H9 (cell line): ENCODE data around the gene PXYLP1. TPM values are rescaled to one million over a fixed set of nuclear protein-coding genes. Genes with fewer than 3 reads are reported as not detected.

Experiments
- DNase-seq: peaks from one replicate; pipeline ENCODE4 v3.0.0-alpha.2; 2017
- H2AFZ ChIP-seq: one replicate; pipeline ENCODE4 v1.6.1; 2013; ENCODE audit warnings: mild to moderate bottlenecking, low read length, control low read depth, moderate library complexity
- H2AK5ac ChIP-seq: 2 replicates; pipeline ENCODE4 v1.6.1; 2013; ENCODE audit warnings: low read length, control low read depth, mixed read lengths; ENCODE audit not compliant: insufficient read length
- H2BK120ac ChIP-seq: one replicate; pipeline ENCODE4 v1.6.1; 2013; ENCODE audit warnings: low read depth, mild to moderate bottlenecking, low read length, control low read depth, inconsistent platforms; ENCODE audit not compliant: poor library complexity, severe bottlenecking
- H2BK12ac ChIP-seq: 2 replicates; pipeline ENCODE4 v1.6.1; 2013; ENCODE audit warnings: low read length, control low read depth, mixed read lengths, low read depth; ENCODE audit not compliant: insufficient read length
- H2BK15ac ChIP-seq: 2 replicates; pipeline ENCODE4 v1.6.1; 2013; ENCODE audit warnings: low read depth, low read length, control low read depth
- H2BK20ac ChIP-seq: one replicate; pipeline ENCODE4 v1.6.1; 2013; ENCODE audit warnings: low read depth, mild to moderate bottlenecking, low read length, control low read depth, inconsistent platforms; ENCODE audit not compliant: poor library complexity, severe bottlenecking
- H2BK5ac ChIP-seq: 2 replicates; pipeline ENCODE4 v1.6.1; 2013; ENCODE audit warnings: low read length, control low read depth, mixed read lengths; ENCODE audit not compliant: insufficient read length
- H3K14ac ChIP-seq: 2 replicates; pipeline ENCODE4 v1.6.1; 2013; ENCODE audit warnings: low read length, control low read depth; ENCODE audit not compliant: insufficient read depth
- H3K18ac ChIP-seq: 2 replicates; pipeline ENCODE4 v1.6.1; 2013; ENCODE audit warnings: low read depth, mild to moderate bottlenecking, mixed read lengths, low read length, control low read depth; ENCODE audit not compliant: insufficient read length
- H3K23ac ChIP-seq: 2 replicates; pipeline ENCODE4 v1.6.1; 2013; ENCODE audit warnings: low read length, control low read depth, mixed read lengths, low read depth; ENCODE audit not compliant: insufficient read length
- H3K23me2 ChIP-seq: 2 replicates; pipeline ENCODE4 v1.6.1; 2013; ENCODE audit warnings: low read depth, mild to moderate bottlenecking, mixed read lengths, low read length, control low read depth; ENCODE audit not compliant: insufficient read length, poor library complexity, severe bottlenecking
- H3K27ac ChIP-seq: 2 replicates; pipeline ENCODE4 v1.5.1; 2013; ENCODE audit warnings: low read length, control low read depth, mixed read lengths, low read depth; ENCODE audit not compliant: insufficient read length
- H3K27me3 ChIP-seq: 2 replicates; pipeline ENCODE4 v1.6.1; 2013; ENCODE audit warnings: low read length, control low read depth, inconsistent platforms; ENCODE audit not compliant: insufficient read depth
- H3K4ac ChIP-seq: 2 replicates; pipeline ENCODE4 v1.6.1; 2013; ENCODE audit warnings: low read depth, mild to moderate bottlenecking, control low read depth, inconsistent platforms, low read length, moderate library complexity
- H3K4me1 ChIP-seq: 2 replicates; pipeline ENCODE4 v1.6.1; 2013; ENCODE audit warnings: low read length, control low read depth, inconsistent platforms; ENCODE audit not compliant: insufficient read depth
- H3K4me2 ChIP-seq: 2 replicates; pipeline ENCODE4 v1.6.1; 2013; ENCODE audit warnings: low read length, control low read depth, mixed read lengths; ENCODE audit not compliant: insufficient read length, insufficient read depth
- H3K56ac ChIP-seq: 2 replicates; pipeline ENCODE4 v1.6.1; 2013; ENCODE audit warnings: low read depth, mild to moderate bottlenecking, mixed read lengths, low read length, control low read depth; ENCODE audit not compliant: insufficient read length
- H3K79me1 ChIP-seq: 2 replicates; pipeline ENCODE4 v1.6.1; 2013; ENCODE audit warnings: low read depth, mild to moderate bottlenecking, moderate library complexity, low read length, control low read depth, inconsistent platforms; ENCODE audit not compliant: insufficient read depth, poor library complexity, severe bottlenecking
- H3K79me2 ChIP-seq: 2 replicates; pipeline ENCODE4 v1.6.1; 2013; ENCODE audit warnings: low read length, control low read depth, inconsistent platforms; ENCODE audit not compliant: insufficient read depth
- H3K9ac ChIP-seq: 2 replicates; pipeline ENCODE4 v1.6.1; 2013; ENCODE audit warnings: low read length, control low read depth, mixed read lengths; ENCODE audit not compliant: insufficient read length; ENCODE audit errors: extremely low read depth
- H3K9me3 ChIP-seq: one replicate; pipeline ENCODE4 v1.6.1; 2013; ENCODE audit warnings: low read depth, low read length, inconsistent platforms; ENCODE audit not compliant: control insufficient read depth
- H3T11ph ChIP-seq: one replicate; pipeline ENCODE4 v1.6.1; 2013; ENCODE audit warnings: mild to moderate bottlenecking, low read length, control low read depth, inconsistent platforms
- H4K20me1 ChIP-seq: one replicate; pipeline ENCODE4 v1.6.1; 2013; ENCODE audit not compliant: control insufficient read depth, insufficient read length, insufficient read depth
- H4K5ac ChIP-seq: 2 replicates; pipeline ENCODE4 v1.6.1; 2013; ENCODE audit warnings: low read depth, mild to moderate bottlenecking, mixed read lengths, low read length, control low read depth; ENCODE audit not compliant: insufficient read length
- H4K8ac ChIP-seq: replicated peaks from 2 replicates; pipeline ENCODE4 v1.6.1; 2013; ENCODE audit warnings: low read length, control low read depth, mixed read lengths, low read depth; ENCODE audit not compliant: insufficient read length
- H4K91ac ChIP-seq: 2 replicates; pipeline ENCODE4 v1.6.1; 2013; ENCODE audit warnings: low read depth, mild to moderate bottlenecking, moderate library complexity, mixed read lengths, low read length, control low read depth; ENCODE audit not compliant: insufficient read length
- H3K27ac Mint-ChIP-seq, 3 experiments: 2 replicates in 2 of 3; 3 replicates in 1 of 3; pipeline ENCODE4 v1.8.0; 2020 to 2021; ENCODE audit warnings: mixed read lengths in 3 of 3, mild to moderate bottlenecking in 1 of 3, moderate library complexity in 1 of 3
- H3K27me3 Mint-ChIP-seq: 2 replicates; pipeline ENCODE4 v1.8.0; 2021; ENCODE audit warnings: low read depth, mild to moderate bottlenecking, moderate library complexity, mixed read lengths
- H3K36me3 Mint-ChIP-seq, 3 experiments: 2 replicates in 2 of 3; 3 replicates in 1 of 3; pipeline ENCODE4 v1.8.0; 2020 to 2021; ENCODE audit warnings: low read depth in 3 of 3, mixed read lengths in 3 of 3; ENCODE audit not compliant: insufficient read depth in 1 of 3
- H3K4me1 Mint-ChIP-seq, 2 experiments: 2 replicates each; pipeline ENCODE4 v1.8.0; 2020; ENCODE audit warnings: mixed read lengths in 2 of 2
- H3K4me3 Mint-ChIP-seq, 2 experiments: 2 replicates in 1 of 2; 3 replicates in 1 of 2; pipeline ENCODE4 v1.8.0; 2020 to 2021; ENCODE audit warnings: mild to moderate bottlenecking in 2 of 2, mixed read lengths in 2 of 2, moderate library complexity in 1 of 2
- H3K9me3 Mint-ChIP-seq, 2 experiments: 2 replicates in 1 of 2; 3 replicates in 1 of 2; pipeline ENCODE4 v1.8.0; 2020; ENCODE audit warnings: mild to moderate bottlenecking in 2 of 2, mixed read lengths in 2 of 2, moderate library complexity in 1 of 2
- CTCF ChIP-seq: fragments of 200-600 bp; sonication (generic); conservative IDR thresholded peaks from 3 replicates; pipeline ENCODE4 v1.8.0; 2021; ENCODE audit warnings: antibody characterized with exemption, mild to moderate bottlenecking
- WGBS: extraction: QIAGEN DNeasy Blood & Tissue Kit; methylation state at CpG from one replicate; pipeline ENCODE4 v1.1.7; 2013; ENCODE audit warnings: missing lambda C conversion rate, low lambda C conversion rate, mixed read lengths; ENCODE audit not compliant: insufficient read length; ENCODE audit errors: extremely low coverage; 5-methylcytosine and 5-hydroxymethylcytosine counted together
- total RNA-seq: library from RNA; stranded (reverse); gene quantifications from 2 replicates; pipeline ENCODE4 v1.2.1, GENCODE V29; 2021

Gene PXYLP1
- total RNA-seq, 1 experiment from 2014 or later: 17.9 TPM

GRCh38 chr3:141311496-141312353 is 80.1 kb downstream of the PXYLP1 start:
- peak; percentile 99 for DNase-seq
- peak overlapping the region; percentile 49 for H3K18ac ChIP-seq
- H3K27ac Mint-ChIP-seq: peak overlapping the region; percentile 82 to 98 (median 93); a peak in 5 of 7 replicates
- H2BK5ac ChIP-seq: no peak overlapping the region
- H3K4ac ChIP-seq: no peak overlapping the region
- no peak overlapping the region for H2BK12ac ChIP-seq
- no peak overlapping the region for H4K5ac ChIP-seq
- no CpG with 5 or more reads among the region's 43 CpGs for WGBS
- peaks cover 0 to 2% of the 10 kb centered on the region in 2 experiments; a peak in 1 of 5 replicates for H3K9me3 Mint-ChIP-seq
- H2BK15ac ChIP-seq: no peak overlapping the region
- H3K9ac ChIP-seq: peak overlapping the region; percentile 72
- H2BK20ac ChIP-seq: no peak overlapping the region
- H3K4me1 Mint-ChIP-seq: peaks cover 20 to 22% of the 10 kb centered on the region in 2 experiments
- TF ChIP-seq CTCF: peak; percentile 91
- no peaks in the 10 kb centered on the region; the same call in 1 of the 2 replicates for H3K4me1 ChIP-seq
- H4K91ac ChIP-seq: no peak overlapping the region
- H3K36me3 Mint-ChIP-seq: no peaks in the 10 kb centered on the region; a peak in 1 of 7 replicates
- no peaks in the 10 kb centered on the region for H4K20me1 ChIP-seq
- H3K79me1 ChIP-seq: no peaks in the 10 kb centered on the region
- peak overlapping the region; percentile 95 to 98 for H3K4me3 Mint-ChIP-seq
- peak overlapping the region; percentile 77; the same call in 1 of the 2 replicates for H3K14ac ChIP-seq
- no peak overlapping the region for H3K56ac ChIP-seq
- no peak overlapping the region for H4K8ac ChIP-seq
- H2AK5ac ChIP-seq: no peak overlapping the region
- no peaks in the 10 kb centered on the region for H3K27me3 ChIP-seq
- peak overlapping the region; percentile 68 for H2AFZ ChIP-seq
- peaks cover 6% of the 10 kb centered on the region for H3K23me2 ChIP-seq
- H3T11ph ChIP-seq: no peak overlapping the region
- no peak overlapping the region for H3K23ac ChIP-seq
- no peaks in the 10 kb centered on the region for H3K79me2 ChIP-seq
- no peak overlapping the region for H2BK120ac ChIP-seq
- H3K27me3 Mint-ChIP-seq: peaks cover 19% of the 10 kb centered on the region
- no peaks in the 10 kb centered on the region for H3K9me3 ChIP-seq
- peak overlapping the region; percentile 77 for H3K4me2 ChIP-seq
- H3K27ac ChIP-seq: no peak overlapping the region
